GOT3 (cell line): ENCODE results near the gene GPR4.
"Not testable (repeated sequence)": the region's sequence is repeated elsewhere in the genome, so short reads cannot be mapped to it uniquely, and the experiment has no call there.

Source experiments
- DNase-seq: peaks from one replicate; lab custom pipeline; 2025; ENCODE audit warnings: mixed read lengths; lab: John Stamatoyannopoulos, UW

Gene GPR4

GRCh38 chr19:45601524-45602374 lies at the start of gene GPR4:
Gene GPR4 (minus strand): TSS chr19:45602212. CDS start chr19:45591866, 10,346 bp downstream.
- no peak for DNase-seq

GRCh38 chr19:45650722-45651121 lies 48.7 kb upstream of the GPR4 start:
- DNase-seq, result no peak

DNA sequence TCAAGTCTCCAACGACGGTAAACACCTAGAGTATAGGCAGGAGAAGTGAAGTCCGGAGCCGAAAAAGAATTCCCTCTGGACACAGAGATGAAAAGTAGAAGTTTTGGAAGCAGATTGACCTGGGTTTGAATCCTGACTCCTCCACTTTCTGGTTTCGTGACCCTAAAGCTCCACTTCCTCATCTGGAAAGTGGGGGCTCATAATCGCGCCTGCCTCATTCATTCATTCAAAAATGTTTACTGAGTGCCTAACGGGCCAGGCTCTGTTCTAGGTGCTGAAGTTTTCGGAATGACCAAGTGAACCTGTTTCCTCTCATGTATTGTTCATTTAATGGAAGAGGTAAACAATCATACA lies 44.3 kb upstream of the GPR4 start:
- DNase-seq, result no peak

DNA sequence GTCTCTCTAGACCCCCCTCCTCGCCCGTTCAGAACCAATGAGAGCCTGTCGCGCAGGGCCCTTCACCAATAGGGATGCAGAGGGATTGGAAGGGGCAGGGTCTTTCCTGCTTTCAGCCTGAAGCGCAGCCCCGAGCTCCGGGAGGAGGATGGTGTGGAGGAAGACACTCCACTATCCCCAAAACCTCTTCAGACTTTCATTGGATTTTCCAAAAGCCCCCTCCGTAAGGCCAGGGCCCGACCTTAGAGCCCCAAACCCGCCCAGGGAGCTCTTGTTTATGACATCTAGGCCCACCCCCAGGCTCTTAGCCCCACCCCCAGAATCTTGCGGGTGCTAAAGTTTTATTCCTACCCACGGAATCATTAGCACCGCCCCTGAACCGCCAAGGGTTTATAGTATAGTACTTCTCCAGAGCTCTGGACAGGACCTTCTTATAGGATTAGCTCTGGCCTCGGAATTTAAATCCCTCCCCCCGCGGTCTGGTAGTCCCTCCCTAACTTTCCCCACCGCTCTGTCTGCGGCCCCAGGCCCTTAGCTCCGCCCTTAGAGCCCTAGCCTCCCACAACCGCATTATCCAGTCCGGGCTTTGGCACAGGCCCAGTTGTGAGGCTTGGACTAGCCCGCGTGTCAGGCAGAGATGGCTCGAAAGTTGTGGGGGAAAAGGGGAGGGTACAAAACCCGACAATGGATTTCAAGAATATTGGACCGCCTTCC lies 43.8 kb upstream of the GPR4 start:
- no peak for DNase-seq

- DNase-seq, result no peak
These were observed 43.1 kb upstream of the GPR4 start for GRCh38 chr19:45645068-45645630.

DNA sequence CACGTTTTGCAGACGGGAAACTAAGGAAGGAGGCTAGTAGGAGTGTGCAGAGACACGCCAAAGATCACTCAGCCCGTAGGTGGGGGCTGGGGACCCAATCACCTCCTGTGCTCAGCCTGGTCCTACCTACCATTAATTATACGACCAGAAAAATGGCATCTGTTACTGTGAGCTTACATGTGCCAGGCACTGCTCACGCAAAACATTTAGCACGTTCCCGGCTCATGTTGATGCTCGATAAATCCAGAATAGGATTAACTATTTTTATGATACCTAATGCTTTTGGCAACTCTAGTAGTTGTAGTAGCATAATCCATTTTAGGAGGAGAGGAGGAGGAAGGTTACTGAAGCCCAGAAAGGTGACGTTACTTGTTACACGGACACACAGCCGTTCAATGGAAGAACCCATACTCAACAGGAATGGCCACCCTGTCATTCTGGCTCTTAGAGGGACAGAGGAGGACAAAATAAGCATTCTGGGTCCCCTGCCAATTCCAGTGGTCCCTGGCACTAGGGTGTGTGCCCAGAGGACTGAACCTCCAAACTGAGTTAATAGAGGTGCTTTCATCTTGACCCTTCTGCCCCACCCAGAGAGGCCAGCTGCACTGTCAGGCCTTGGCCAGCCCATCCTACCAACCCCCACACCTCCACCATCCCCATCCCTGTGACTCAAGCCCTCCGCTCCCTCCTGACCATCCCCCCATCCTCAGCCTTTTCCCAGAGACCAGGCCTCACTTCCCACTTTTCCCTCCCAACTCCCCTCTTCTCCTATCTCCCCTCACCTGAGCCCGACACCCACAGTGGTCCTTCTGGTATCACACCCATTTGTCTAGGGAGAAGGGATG lies 42.1 kb upstream of the GPR4 start:
- DNase-seq, result no peak

DNA sequence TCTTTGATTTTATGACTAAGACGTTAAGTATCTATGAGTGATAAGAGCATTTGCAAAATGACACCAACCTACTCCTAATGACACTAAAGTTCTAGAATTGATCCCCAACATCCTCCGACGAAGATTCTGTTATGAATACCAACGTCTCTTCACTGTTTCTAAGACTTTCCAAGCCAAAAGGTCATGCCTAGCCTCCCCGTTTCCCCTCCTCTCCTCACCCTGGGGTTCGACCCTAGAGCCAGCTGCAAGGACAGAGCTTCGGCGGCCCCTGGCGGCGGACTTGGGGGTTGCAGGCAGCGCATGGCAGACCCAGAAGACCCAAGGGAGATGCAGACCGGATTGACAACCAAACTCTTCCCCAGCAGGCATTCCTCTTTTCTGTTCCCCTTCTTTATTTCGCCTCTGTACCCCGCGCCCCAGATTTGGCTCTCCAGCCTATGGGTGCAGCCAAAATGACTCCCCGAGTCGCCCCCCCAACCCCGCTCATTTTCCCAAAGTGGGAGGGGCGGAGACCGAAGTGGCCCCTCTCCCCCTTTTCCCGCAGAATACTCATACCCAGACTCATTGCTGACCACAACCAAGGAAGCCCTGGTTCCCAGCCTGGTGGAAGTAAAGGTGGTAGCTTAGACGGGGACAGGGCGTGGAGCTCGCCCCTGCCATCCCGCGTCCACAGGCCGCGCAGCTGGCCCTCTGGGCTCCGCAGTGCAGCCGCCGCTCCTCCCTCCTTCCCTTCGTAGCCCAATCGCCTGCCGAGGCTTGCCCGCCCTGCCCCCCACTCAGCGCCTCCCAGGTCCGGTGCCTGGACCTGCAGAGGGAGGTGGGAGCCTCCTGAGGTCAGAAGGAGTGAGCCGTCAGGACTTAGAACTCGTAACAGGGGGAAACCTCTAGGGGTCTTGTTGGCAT lies 41.3 kb upstream of the GPR4 start:
- peak; percentile 56 for DNase-seq

GRCh38 chr19:45641274-45642105 lies 39.5 kb upstream of the GPR4 start:
- DNase-seq, result no peak

- no peak for DNase-seq
These were observed 38.8 kb upstream of the GPR4 start for GRCh38 chr19:45640849-45641273.

DNA sequence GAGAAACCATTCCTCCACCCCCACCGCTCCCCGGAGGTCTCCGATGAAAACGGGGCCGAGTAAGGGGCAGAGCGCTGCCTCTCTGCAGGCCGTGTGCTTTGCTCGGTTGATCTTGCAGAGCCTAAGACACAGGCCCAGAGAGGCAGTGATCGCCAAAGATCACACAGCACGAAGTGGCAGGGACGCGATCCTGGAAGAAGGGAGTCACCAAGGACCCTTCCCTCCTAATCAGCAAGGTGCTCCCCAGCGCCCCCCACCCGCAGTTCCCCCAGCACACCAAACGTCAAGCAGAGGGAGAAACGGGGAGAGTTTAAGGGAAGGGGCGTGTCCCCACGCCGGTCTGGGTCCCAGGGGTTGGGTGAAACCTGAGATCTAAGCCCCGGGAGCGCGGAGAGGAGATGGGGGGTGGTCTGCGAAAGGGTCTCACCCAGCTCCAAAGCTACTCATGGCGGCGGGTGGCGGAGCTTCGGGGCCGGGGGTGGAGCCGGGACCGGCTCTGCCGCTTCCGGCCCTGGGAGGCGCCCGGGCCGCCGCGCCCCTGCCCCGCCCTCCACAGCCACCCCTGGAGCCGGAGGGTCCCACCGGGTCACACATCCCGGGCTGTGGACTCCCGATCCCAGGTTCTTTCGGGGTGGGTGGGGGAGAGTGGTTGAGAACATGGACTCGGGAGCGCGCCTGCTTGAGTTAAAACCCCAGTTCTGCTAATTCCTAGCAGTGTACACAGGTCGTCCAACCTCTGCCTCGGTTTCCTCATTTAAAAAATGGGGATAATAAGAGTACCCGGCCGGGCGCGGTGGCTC lies 37.1 kb upstream of the GPR4 start, which contains the start of gene EML2:
TSS of gene EML2 (minus strand) at position 468 of the 800 bp plus-strand sequence. CDS start at position 447, 21 bp downstream.
- no peak for DNase-seq

- DNase-seq, result no peak
These were observed 36.1 kb upstream of the GPR4 start for GRCh38 chr19:45637890-45638667.

DNA sequence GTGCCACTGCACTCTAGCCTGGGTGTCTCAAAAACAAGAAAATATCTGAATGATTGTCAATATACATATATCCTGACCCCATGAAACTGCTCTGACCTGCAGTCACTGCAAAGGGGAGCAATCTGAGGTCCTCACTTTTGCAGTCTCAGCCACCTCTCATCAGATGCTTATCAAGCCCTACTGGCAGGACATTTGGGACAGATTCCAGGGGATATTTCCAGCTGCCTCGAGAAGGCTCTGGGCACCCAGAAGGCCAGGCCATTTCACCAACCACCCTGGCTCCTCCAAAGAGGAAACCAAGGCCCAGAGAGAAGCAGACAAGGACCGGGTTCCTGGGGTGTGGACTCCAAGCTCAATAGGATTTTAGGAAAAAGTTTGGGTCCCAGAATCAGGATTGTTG lies 34.9 kb upstream of the GPR4 start:
- DNase-seq, result no peak

GRCh38 chr19:45636275-45636674 lies 34.3 kb upstream of the GPR4 start:
- no peak for DNase-seq

DNA sequence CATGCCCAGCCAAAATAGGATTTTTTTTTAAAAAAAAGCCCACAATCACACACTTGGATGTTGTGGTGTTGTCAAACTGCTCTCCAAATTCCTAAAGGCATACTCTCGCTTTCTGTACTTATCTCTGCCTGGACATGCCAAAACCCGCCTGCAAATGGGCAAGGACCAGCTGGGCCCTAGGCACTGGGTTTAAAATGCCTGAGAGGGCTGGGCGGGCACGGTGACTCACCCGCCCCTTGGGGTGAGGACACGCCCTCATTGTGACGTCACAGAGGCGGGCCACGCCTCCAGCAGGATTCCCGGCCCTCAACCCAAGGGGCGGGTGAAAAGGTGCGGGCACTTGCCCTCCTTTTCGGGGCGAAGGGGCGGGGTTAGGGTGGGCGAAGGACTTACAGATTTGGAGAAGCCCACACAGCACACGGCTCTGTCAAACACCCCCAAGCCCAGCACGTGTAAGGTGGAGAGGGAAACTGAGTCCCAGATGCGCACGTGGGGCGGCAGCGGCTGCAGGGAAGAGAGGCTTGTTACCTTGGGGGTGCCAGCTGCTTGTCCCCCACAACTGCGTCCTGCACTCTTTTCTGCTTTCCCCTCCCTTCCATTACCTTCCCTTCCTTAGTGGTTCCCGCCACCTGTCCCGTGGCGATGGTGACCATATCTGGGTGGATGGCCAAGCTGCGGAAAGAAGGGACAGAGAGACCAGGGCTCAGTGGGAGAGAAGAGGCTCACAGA lies 30.6 kb upstream of the GPR4 start:
- DNase-seq, result peak; percentile 24

- no peak for DNase-seq
These were observed 28.5 kb upstream of the GPR4 start for GRCh38 chr19:45630463-45630862.

- no peak for DNase-seq
These were observed 27.7 kb upstream of the GPR4 start for GRCh38 chr19:45629704-45630103.

DNA sequence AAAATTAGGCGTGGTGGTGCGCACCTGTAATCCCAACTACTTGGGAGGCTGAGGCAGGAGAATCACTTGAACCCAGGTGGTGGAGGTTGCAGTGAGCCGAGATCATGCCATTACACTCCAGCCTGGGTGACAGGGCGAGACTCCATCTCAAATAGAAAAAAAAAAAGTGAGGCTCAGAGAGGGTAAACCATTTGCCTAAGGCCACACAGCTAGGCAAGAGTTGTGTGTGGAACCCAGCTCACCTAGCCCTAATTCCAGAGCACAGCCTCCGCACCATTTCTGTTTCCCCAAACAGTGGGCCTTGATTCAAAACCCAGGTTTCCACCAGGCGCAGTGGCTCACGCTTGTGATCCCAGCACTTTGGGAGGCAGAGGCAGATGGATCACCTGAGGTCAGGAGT lies 26.2 kb upstream of the GPR4 start:
- DNase-seq, result not testable (repeated sequence)

GRCh38 chr19:45623984-45624383 lies 22.0 kb upstream of the GPR4 start:
- no peak for DNase-seq
